K562 (cell line): ENCODE results near the gene GEMIN5. TPM values are rescaled to one million over a fixed set of nuclear protein-coding genes. Genes with fewer than 3 reads are reported as not detected.

Source experiments
- ATAC-seq: fragments of 200-7000 bp; cut with Tn5 transposase; 3 replicates; pipeline ENCODE4 v1.9.1; 2020; ENCODE audit warnings: moderate library complexity
- BruUV-seq: library from RNA; stranded (reverse); fragments of 400-500 nt; replicated peaks from 2 replicates; lab custom pipeline; 2021; lab: Mats Ljungman, UMichigan
- CTCF ChIA-PET: fragments of 300-600 bp; formaldehyde crosslinking; extraction: SDS; loops from one replicate; lab custom pipeline; 2021; ENCODE audit warnings: low intra/inter-chr PET ratio; lab: Yijun Ruan, JAX
- POLR2A ChIA-PET: fragments of 300-600, 350-650 bp; sonication (Branson Sonifier 250); formaldehyde crosslinking; extraction: SDS; loops from one replicate; lab custom pipeline; 2021; ENCODE audit warnings: antibody characterized with exemption, inconsistent platforms; lab: Yijun Ruan, JAX
- DNase-seq, 4 experiments: peaks; one replicate each; pipeline versions ENCODE4 v3.0.0 to v3.0.0-alpha.2; 2011 to 2018; ENCODE audit warnings: low spot score in 3 of 4, mixed read lengths in 3 of 4; ENCODE audit errors: extremely low read depth in 1 of 4
- FAIRE-seq: peaks from 2 replicates; lab custom pipeline; 2011; peaks lifted over from hg19 to GRCh38; lab: Jason Lieb, UNC
- H2AFZ ChIP-seq: 2 replicates; pipeline ENCODE4 v1.6.0; 2011; ENCODE audit warnings: low read depth, low read length, control low read depth, inconsistent platforms
- H3K27ac ChIP-seq: fragments of 200-600 bp; 3 replicates; pipeline ENCODE4 v1.8.0; 2011; ENCODE audit warnings: low read depth, mild to moderate bottlenecking, control low read depth, inconsistent platforms, low read length, moderate library complexity, mixed read lengths; ENCODE audit errors: extremely low read depth
- H3K27me3 ChIP-seq, 2 experiments: fragments of 300-600 bp in 1 of 2; 2 replicates in 1 of 2; 3 replicates in 1 of 2; pipeline versions ENCODE4 v1.6.0 to v1.8.0; 2011; ENCODE audit warnings: inconsistent platforms in 2 of 2, low read length in 2 of 2, mild to moderate bottlenecking in 1 of 2, mixed read lengths in 1 of 2, moderate library complexity in 1 of 2; ENCODE audit not compliant: control insufficient read depth in 2 of 2, insufficient read depth in 2 of 2
- H3K36me3 ChIP-seq: fragments of 300-600 bp; 3 replicates; pipeline ENCODE4 v1.8.0; 2011; ENCODE audit warnings: mild to moderate bottlenecking, low read length, inconsistent platforms; ENCODE audit not compliant: control insufficient read depth, insufficient read depth
- H3K4me1 ChIP-seq, 2 experiments: fragments of 200-600 bp in 1 of 2; replicated peaks in 1 of 2; 2 replicates in 1 of 2; 3 replicates in 1 of 2; pipeline versions ENCODE4 v1.5.1 to v1.8.0; 2011; ENCODE audit warnings: inconsistent platforms in 2 of 2, low read length in 2 of 2, mild to moderate bottlenecking in 1 of 2, mixed read lengths in 1 of 2, moderate library complexity in 1 of 2; ENCODE audit not compliant: control insufficient read depth in 2 of 2, insufficient read depth in 2 of 2
- H3K4me2 ChIP-seq: 2 replicates; pipeline ENCODE4 v1.6.1; 2011; ENCODE audit warnings: low read length, control low read depth, inconsistent platforms, mixed read lengths; ENCODE audit not compliant: insufficient read depth
- H3K4me3 ChIP-seq: fragments of 200-600 bp; sonication (generic), shearing (Covaris generic); 2 replicates; pipeline ENCODE4 v1.5.1; 2016; ENCODE audit warnings: control low read depth, inconsistent platforms
- H3K79me2 ChIP-seq: fragments of 200-600 bp; 3 replicates; pipeline ENCODE4 v1.8.0; 2011; ENCODE audit warnings: low read length, inconsistent platforms; ENCODE audit not compliant: control insufficient read depth, insufficient read depth
- H3K9ac ChIP-seq, 2 experiments: 2 replicates each; pipeline versions ENCODE4 v1.6.0 to v1.6.1; 2011; ENCODE audit warnings: low read depth in 2 of 2, low read length in 2 of 2, control low read depth in 1 of 2, inconsistent platforms in 1 of 2, mild to moderate bottlenecking in 1 of 2, mixed read lengths in 1 of 2; ENCODE audit not compliant: insufficient read depth in 1 of 2
- H3K9me1 ChIP-seq: one replicate; pipeline ENCODE4 v1.6.0; 2011; ENCODE audit warnings: inconsistent platforms, mild to moderate bottlenecking, low read length, moderate library complexity; ENCODE audit not compliant: control insufficient read depth, insufficient read depth
- H3K9me3 ChIP-seq: replicated peaks from 2 replicates; pipeline ENCODE4 v1.5.1; 2011; ENCODE audit warnings: low read depth, low read length, inconsistent platforms; ENCODE audit not compliant: control insufficient read depth, insufficient read depth
- H4K20me1 ChIP-seq: replicated peaks from 2 replicates; pipeline ENCODE4 v1.6.1; 2011; ENCODE audit warnings: low read length, inconsistent platforms, mixed read lengths; ENCODE audit not compliant: control insufficient read depth, insufficient read depth
- HDAC6 ChIP-seq: IDR thresholded peaks from 2 replicates; pipeline ENCODE4 v1.6.1; 2012; ENCODE audit warnings: low read depth, mild to moderate bottlenecking, control low read depth, inconsistent platforms, low read length, moderate library complexity
- MAFF ChIP-seq: IDR thresholded peaks from 2 replicates; pipeline ENCODE4 v1.6.1; 2012; ENCODE audit warnings: low read length, improper control_type of control experiment
- SMARCE1 ChIP-seq: fragments of 450-650 bp; IDR thresholded peaks from 2 replicates; pipeline ENCODE4 v1.7.1; 2016; ENCODE audit warnings: mild to moderate bottlenecking
- SPI1 ChIP-seq: IDR thresholded peaks from 2 replicates; pipeline ENCODE4 v1.6.1; 2011; ENCODE audit warnings: low read depth, low read length, control low read depth, borderline replicate concordance
- WGBS: fragments of 100-300 bp; shearing (Covaris generic); methylation state at CpG from one replicate; pipeline ENCODE4 v1.1.6; 2016; ENCODE audit warnings: low coverage, mixed read lengths; ENCODE audit not compliant: insufficient coverage; ENCODE audit errors: missing lambda C conversion rate; 5-methylcytosine and 5-hydroxymethylcytosine counted together
- in situ Hi-C: fragments of 300-500 bp; cut with MboI; formaldehyde crosslinking; loops from 4 replicates; pipeline ENCODE4 v1.15.0; 2018; ENCODE audit warnings: inconsistent platforms, mixed read lengths
- intact Hi-C: fragments of 100-400 bp; cut with micrococcal nuclease; formaldehyde crosslinking; loops from 2 replicates; pipeline ENCODE4 v1.14.2; 2022
- polyA plus RNA-seq, 8 experiments: library from polyadenylated mRNA; depleted of rRNA in 4 of 8; stranded (reverse) in 5 of 8; unstranded in 3 of 8; fragments of >200 nt; fragmentation: Nextera tagmentation in 2 of 8; fragmentation: Illumina TruSeq in 1 of 8; extraction: Ambion mirVana in 2 of 8; extraction: Trizol in 1 of 8; gene quantifications; 2 replicates each; pipeline versions ENCODE4 v1.2.1 to v1.2.3, GENCODE V29; 2011 to 2014; ENCODE audit warnings: inconsistent platforms in 1 of 8, missing spikeins in 1 of 8
- total RNA-seq, 7 experiments: library from RNA; depleted of rRNA in 6 of 7; stranded (reverse); fragments of >200 nt in 6 of 7; fragmentation: Illumina TruSeq in 2 of 7; extraction: Trizol in 2 of 7; gene quantifications; 2 replicates each; pipeline versions ENCODE4 v1.2.1 to v1.2.3, GENCODE V29; 2011 to 2021; ENCODE audit warnings: low replicate concordance in 1 of 7
- TF ChIP-seq, protein P1 (sequence below): fragments of 450-650 bp; IDR thresholded peaks from 2 replicates; pipeline ENCODE4 v1.6.1; 2016

The GEMIN5 gene
- total and polyA plus RNA-seq, 9 of the 15 experiments (the other 6 are each of a cell fraction or from before 2014, with no cell fraction given), result 10.3 to 48.2 (median 34.7) TPM

DNA sequence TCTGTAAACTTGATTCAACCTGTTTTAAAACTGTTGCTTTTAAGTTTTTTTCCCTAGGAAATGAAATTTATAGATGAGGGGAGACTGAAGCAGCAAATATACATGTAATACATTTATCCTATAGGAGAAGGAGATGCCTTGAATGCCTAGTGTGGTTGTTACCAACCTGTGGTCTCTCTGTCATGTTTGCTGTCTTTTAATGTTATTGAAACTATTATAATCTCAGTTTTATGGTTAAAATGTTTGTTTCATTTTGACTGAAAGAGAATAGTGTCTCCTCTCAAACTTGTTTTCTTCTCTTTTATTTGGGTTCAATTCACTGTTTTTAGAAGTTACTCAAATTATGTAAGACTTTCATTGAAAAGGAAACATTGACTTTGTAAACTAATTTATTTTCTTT is 18.7 kb upstream of the GEMIN5 start:
- Histone ChIP-seq H4K20me1 (no peaks in the 10 kb centered on the region), H3K4me1 (no peaks in the 10 kb centered on the region), H3K9me1 (no peaks in the 10 kb centered on the region), H3K9me3 (no peaks in the 10 kb centered on the region), H3K27me3 (no peaks in the 10 kb centered on the region), H2AFZ (no peak overlapping the region)
- in situ Hi-C loops, result no loop called here
- no peak for TF ChIP-seq SPI1
- TF ChIP-seq, all 486 proteins: peak for 0
- Histone ChIP-seq H3K4me2 (no peak overlapping the region), H3K79me2 (no peaks in the 10 kb centered on the region), H3K36me3 (peaks cover 50% of the 10 kb centered on the region), H3K9ac (no peak overlapping the region), H3K27ac (no peak overlapping the region), H3K4me3 (no peak overlapping the region)
- DNase-seq (no peak), FAIRE-seq (no peak), ATAC-seq (no peak)
- ChIA-PET POLR2A (no interaction called here), CTCF (no interaction called here)
- no TSS peak for BruUV-seq
- intact Hi-C loops, result no loop called here

DNA sequence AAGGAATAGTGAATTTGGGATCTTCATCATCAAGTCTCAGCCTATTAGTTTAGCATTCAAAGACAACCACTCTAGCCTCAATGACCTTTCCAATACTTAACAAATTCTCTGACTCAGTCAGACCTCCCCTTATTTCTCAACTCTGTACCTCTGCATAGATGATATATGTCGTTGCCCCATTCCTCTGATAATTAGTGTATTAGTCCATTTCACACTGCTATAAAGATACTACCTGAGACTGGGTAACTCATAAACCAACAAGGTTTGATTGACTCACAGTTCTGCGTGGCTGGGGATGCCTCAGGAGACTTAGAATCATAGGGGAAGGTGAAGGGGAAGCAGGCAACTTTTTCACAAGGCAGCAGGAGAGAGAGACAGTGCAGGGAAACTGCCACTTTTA is 11.8 kb upstream of the GEMIN5 start:
- POLR2A ChIA-PET, result no interaction called here
- no peak overlapping the region for H3K4me2 ChIP-seq
- no peaks in the 10 kb centered on the region for H3K9me3 ChIP-seq
- peaks cover 0 to 12% of the 10 kb centered on the region in 2 experiments; a peak in 2 of 5 replicates for H3K4me1 ChIP-seq
- DNase-seq, result no peak
- no peaks in the 10 kb centered on the region for H3K27me3 ChIP-seq
- no peak overlapping the region for H3K4me3 ChIP-seq
- CTCF ChIA-PET, result no interaction called here
- WGBS, result 34% methylated on average over 2 of the region's 2 CpGs
- no peak overlapping the region for H3K27ac ChIP-seq
- in situ Hi-C loops, result no loop called here
- peaks cover 54% of the 10 kb centered on the region for H3K79me2 ChIP-seq
- no peak overlapping the region for H3K9ac ChIP-seq
- intact Hi-C loops, result no loop called here
- peak; percentile 49; the same call in 2 of the 3 replicates for ATAC-seq
- BruUV-seq, result no TSS peak
- no peak overlapping the region for H2AFZ ChIP-seq
- H3K36me3 ChIP-seq, result peaks cover 40% of the 10 kb centered on the region
- TF ChIP-seq SMARCE1, result no peak
- TF ChIP-seq HDAC6, result no peak
- no peak for TF ChIP-seq MAFF
- TF ChIP-seq, protein P1, sequence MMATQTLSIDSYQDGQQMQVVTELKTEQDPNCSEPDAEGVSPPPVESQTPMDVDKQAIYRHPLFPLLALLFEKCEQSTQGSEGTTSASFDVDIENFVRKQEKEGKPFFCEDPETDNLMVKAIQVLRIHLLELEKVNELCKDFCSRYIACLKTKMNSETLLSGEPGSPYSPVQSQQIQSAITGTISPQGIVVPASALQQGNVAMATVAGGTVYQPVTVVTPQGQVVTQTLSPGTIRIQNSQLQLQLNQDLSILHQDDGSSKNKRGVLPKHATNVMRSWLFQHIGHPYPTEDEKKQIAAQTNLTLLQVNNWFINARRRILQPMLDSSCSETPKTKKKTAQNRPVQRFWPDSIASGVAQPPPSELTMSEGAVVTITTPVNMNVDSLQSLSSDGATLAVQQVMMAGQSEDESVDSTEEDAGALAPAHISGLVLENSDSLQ, result peak; percentile 17; the same call in 1 of the 2 replicates
- H4K20me1 ChIP-seq, result 0 out of 2 replicates have a peak, but pooled peaks cover 6% of the 10 kb centered on the region
- FAIRE-seq, result no peak
- H3K9me1 ChIP-seq, result no peaks in the 10 kb centered on the region
